Testis (tissue), 3 donors: ENCODE measurements around the gene SALL3. TPM values are rescaled to one million over a fixed set of nuclear protein-coding genes. Genes with fewer than 3 reads are reported as not detected.

Experiments used
- DNase-seq: peaks from one replicate; pipeline ENCODE4 v3.0.0-alpha.2; 2019
- H3K27ac ChIP-seq, 2 donors: fragments of 200-600 bp; sonication (generic); one replicate each; pipeline ENCODE4 v1.5.1; 2019
- H3K27me3 ChIP-seq: fragments of 200-600 bp; sonication (generic); one replicate; pipeline ENCODE4 v1.5.1; 2019
- H3K36me3 ChIP-seq: fragments of 200-600 bp; sonication (generic); one replicate; pipeline ENCODE4 v1.5.1; 2017; ENCODE audit warnings: low read depth; ENCODE audit errors: missing control alignments
- H3K4me1 ChIP-seq: fragments of 200-600 bp; sonication (generic); one replicate; pipeline ENCODE4 v1.5.1; 2019
- H3K4me3 ChIP-seq, 2 donors: fragments of 200-600 bp; sonication (generic); one replicate each; pipeline ENCODE4 v1.5.1; 2017 to 2019
- H3K9me3 ChIP-seq: fragments of 200-600 bp; sonication (generic); one replicate; pipeline ENCODE4 v1.5.1; 2017
- POLR2A ChIP-seq: fragments of 450-650 bp; IDR thresholded peaks from one replicate; pipeline ENCODE4 v1.6.1; 2017; ENCODE audit warnings: antibody characterized with exemption, mild to moderate bottlenecking, moderate library complexity
- WGBS, 2 donors: methylation state at CpG; one replicate each; pipeline ENCODE4 v1.1.5; 2018; 5-methylcytosine and 5-hydroxymethylcytosine counted together
- intact Hi-C: fragments of 100-400 bp; cut with DNase I; formaldehyde crosslinking; loops from one replicate; pipeline ENCODE4 v1.15.1; 2023; ENCODE audit warnings: low total_unique reads
- polyA plus RNA-seq: library from polyadenylated mRNA; stranded (reverse); fragments of 350-450 nt; fragmentation: Illumina TruSeq; extraction: RNeasy Lipid Tissue Mini Kit (QIAGEN cat#74804); gene quantifications from one replicate; pipeline ENCODE4 v1.2.3, GENCODE V29; 2014; ENCODE audit warnings: low read depth, low replicate concordance; ENCODE audit not compliant: insufficient read depth
- total RNA-seq, 2 donors: library from RNA; depleted of rRNA; stranded (reverse); fragments of >200 nt; gene quantifications; one replicate each; pipeline ENCODE4 v1.2.3, GENCODE V29; 2016
- TF ChIP-seq, protein P1 (sequence below), 3 experiments: fragments of 450-650 bp in 2 of 3; fragments of 200-600 bp in 1 of 3; sonication (generic) in 1 of 3; IDR thresholded peaks; one replicate each; pipeline ENCODE4 v1.5.1; 2016 to 2019; ENCODE audit warnings: antibody characterized with exemption in 3 of 3, mild to moderate bottlenecking in 2 of 3, moderate library complexity in 1 of 3

SALL3 gene
- total and polyA plus RNA-seq, 3 donors from 2014 or later = 1.9 to 15.2 (median 8.3) TPM

DNA sequence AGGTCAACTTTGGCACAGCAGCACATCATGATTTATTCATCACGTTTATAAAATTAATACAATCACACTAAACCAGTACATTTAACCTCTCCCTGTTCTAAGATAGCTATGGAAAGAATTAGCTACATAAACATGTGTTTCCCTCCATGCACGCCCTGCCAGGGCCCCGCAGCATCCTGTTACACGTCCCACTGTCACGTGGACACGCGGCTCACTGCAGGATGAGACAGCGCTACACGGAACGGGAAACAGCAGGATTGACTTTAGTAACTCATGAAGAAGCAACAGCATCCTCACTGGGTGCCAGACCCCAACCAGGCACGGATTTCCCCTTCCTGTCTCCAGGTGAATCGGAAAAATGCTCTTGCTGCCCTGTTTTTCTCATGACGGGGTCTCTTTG, 30.9 kb upstream of the SALL3 start:
- Histone ChIP-seq H3K4me3 (no peak overlapping the region), H3K36me3 (no peaks in the 10 kb centered on the region), H3K4me1 (no peaks in the 10 kb centered on the region), H3K27me3 (no peaks in the 10 kb centered on the region), H3K9me3 (no peaks in the 10 kb centered on the region), H3K27ac (no peak overlapping the region)
- DNase-seq = no peak
- no peak for TF ChIP-seq POLR2A
- TF ChIP-seq, protein P1, sequence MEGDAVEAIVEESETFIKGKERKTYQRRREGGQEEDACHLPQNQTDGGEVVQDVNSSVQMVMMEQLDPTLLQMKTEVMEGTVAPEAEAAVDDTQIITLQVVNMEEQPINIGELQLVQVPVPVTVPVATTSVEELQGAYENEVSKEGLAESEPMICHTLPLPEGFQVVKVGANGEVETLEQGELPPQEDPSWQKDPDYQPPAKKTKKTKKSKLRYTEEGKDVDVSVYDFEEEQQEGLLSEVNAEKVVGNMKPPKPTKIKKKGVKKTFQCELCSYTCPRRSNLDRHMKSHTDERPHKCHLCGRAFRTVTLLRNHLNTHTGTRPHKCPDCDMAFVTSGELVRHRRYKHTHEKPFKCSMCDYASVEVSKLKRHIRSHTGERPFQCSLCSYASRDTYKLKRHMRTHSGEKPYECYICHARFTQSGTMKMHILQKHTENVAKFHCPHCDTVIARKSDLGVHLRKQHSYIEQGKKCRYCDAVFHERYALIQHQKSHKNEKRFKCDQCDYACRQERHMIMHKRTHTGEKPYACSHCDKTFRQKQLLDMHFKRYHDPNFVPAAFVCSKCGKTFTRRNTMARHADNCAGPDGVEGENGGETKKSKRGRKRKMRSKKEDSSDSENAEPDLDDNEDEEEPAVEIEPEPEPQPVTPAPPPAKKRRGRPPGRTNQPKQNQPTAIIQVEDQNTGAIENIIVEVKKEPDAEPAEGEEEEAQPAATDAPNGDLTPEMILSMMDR (IDR thresholded peaks at IDR 0.05) = no peak
- WGBS, 2 donors = 80 to 84% methylated on average over 13 of the region's 13 CpGs
- intact Hi-C loops = no loop called here

DNA sequence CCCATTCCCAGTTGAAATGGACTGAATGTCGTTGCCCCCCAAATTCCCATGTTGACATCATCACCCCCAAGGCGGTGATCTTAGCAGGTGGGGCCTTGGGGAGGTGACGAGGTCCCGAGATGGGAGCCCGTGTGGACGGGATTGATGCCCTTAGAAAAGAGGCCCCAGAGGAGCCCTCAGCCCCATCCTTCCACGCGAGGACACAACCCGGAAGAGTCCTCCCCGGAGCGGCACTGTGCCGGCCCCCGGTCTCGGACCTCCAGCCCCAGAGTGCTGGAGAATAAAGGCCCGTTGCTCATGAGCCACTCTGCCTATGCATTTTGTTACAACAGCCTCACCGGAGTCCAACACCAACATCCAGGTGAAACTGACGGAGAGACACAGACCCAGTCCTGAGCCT, 30.4 kb upstream of the SALL3 start:
- Histone ChIP-seq H3K4me1 (no peaks in the 10 kb centered on the region), H3K27me3 (no peaks in the 10 kb centered on the region), H3K27ac (no peak overlapping the region), H3K4me3 (no peak overlapping the region), H3K9me3 (no peaks in the 10 kb centered on the region), H3K36me3 (no peaks in the 10 kb centered on the region)
- TF ChIP-seq POLR2A = no peak
- TF ChIP-seq, protein P1 (IDR thresholded peaks at IDR 0.05) = no peak
- intact Hi-C loops = no loop called here
- 90 to 92% methylated on average over 15 to 17 of the region's 17 CpGs for WGBS, 2 donors
- no peak for DNase-seq

DNA sequence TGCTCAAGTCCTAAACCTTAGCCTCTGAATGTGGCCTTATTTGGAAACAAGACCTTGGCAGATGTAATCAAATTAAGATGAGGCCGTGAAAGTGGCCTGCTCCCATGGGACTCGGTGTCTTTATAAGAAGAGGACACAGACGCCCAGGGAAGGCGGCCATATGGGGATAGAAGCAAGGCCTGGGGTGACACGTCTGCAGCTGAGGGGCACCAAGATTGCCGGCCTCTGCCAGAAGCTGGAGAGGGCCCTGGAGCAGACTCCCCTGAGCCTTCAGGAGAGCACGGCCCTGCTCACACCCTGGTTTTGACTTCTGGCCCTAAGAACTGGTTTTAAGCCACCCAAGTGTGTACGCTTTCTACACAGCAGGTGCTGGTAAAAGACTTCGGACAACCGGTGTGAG, 29.2 kb upstream of the SALL3 start:
- no peak for DNase-seq
- TF ChIP-seq, protein P1 (IDR thresholded peaks at IDR 0.05) = no peak
- TF ChIP-seq POLR2A = no peak
- no peak overlapping the region for H3K4me3 ChIP-seq
- H3K27ac ChIP-seq = no peak overlapping the region
- intact Hi-C loops = no loop called here
- H3K9me3 ChIP-seq = no peaks in the 10 kb centered on the region
- H3K27me3 ChIP-seq = no peaks in the 10 kb centered on the region
- 77 to 83% methylated on average over 8 to 9 of the region's 10 CpGs for WGBS, 2 donors
- no peaks in the 10 kb centered on the region for H3K4me1 ChIP-seq
- H3K36me3 ChIP-seq = no peaks in the 10 kb centered on the region

DNA sequence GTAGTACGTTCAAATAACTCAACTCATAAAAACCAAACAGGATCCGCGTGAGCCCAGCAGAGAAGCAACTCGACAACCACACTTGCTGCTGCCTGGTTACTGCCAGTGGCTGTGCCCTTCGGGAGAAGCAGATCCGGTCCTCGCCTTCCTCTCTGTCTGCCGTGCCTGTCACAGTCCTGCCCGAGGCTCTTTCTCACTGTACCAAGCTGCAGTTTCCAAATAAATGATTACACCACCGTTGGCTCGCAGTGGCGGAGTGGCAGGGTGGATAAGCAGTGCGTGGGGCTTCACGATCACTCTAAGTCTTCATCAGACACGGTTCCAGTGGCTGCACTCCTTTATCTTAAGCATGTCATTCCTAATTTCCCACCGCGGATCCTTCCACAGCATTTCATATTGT, 26.1 kb upstream of the SALL3 start:
- H3K9me3 ChIP-seq = no peaks in the 10 kb centered on the region
- TF ChIP-seq, protein P1 (IDR thresholded peaks at IDR 0.05) = no peak
- no peak for TF ChIP-seq POLR2A
- H3K36me3 ChIP-seq = no peaks in the 10 kb centered on the region
- intact Hi-C loops = no loop called here
- DNase-seq = no peak
- no peaks in the 10 kb centered on the region for H3K27me3 ChIP-seq
- H3K4me3 ChIP-seq = no peak overlapping the region
- H3K4me1 ChIP-seq = no peaks in the 10 kb centered on the region
- 78 to 83% methylated on average over 17 of the region's 17 CpGs for WGBS, 2 donors
- no peak overlapping the region for H3K27ac ChIP-seq

DNA sequence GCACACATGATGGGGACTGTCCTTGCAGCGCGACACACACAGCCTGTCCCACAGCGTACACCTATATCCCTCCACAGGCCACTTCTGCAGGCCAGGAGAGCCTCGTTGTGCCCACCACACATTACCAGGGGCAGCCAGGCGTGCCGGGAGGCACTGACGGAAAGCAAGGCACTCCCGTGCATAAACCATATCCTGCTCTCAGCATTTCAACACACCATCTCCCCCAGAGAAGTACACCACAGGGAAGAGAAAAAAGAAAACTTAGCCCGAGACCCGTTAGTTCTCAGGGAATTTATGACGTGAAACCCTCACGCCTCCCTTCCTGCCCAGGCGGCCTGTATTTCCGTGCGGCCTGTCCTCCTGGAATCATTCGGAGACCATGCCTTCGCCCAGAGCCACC, 24.6 kb upstream of the SALL3 start:
- no peak overlapping the region for H3K4me3 ChIP-seq
- H3K9me3 ChIP-seq = no peaks in the 10 kb centered on the region
- TF ChIP-seq POLR2A = no peak
- TF ChIP-seq, protein P1 (IDR thresholded peaks at IDR 0.05) = no peak
- H3K27ac ChIP-seq = no peak overlapping the region
- DNase-seq = no peak
- intact Hi-C loops = no loop called here
- no peaks in the 10 kb centered on the region for H3K4me1 ChIP-seq
- WGBS, 2 donors = 68 to 77% methylated on average over 13 to 17 of the region's 17 CpGs
- no peaks in the 10 kb centered on the region for H3K36me3 ChIP-seq
- H3K27me3 ChIP-seq = no peaks in the 10 kb centered on the region
